Stimulated activated naive CD4-positive, alpha-beta T cell treated with Interleukin-2 at 50 U/mL for 16 hours (primary cell): Measurements from ENCODE around the gene LHFPL6.

ENCODE experiments used
- DNase-seq: peaks from one replicate; lab custom pipeline; 2025; lab: John Stamatoyannopoulos, UW

Gene LHFPL6

DNA sequence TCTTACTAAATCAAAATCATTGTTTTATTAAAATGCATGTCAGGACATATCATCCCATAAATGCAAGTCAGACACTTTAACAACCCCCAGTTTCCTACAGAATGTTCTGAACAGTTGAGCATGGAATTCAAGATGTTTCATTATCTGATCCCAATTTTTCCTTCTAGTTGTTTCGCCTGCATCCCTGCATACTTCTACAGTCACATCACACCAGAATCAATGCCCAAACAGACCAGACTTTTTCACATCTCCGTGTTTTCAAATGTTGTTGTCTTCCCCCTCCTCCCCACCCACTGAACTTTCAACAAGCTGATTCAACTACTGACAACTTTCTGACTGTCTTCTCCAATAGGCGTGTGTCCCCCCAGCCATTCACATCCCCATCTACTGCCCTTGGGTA, 48.6 kb downstream of the LHFPL6 start:
- no peak for DNase-seq

DNA sequence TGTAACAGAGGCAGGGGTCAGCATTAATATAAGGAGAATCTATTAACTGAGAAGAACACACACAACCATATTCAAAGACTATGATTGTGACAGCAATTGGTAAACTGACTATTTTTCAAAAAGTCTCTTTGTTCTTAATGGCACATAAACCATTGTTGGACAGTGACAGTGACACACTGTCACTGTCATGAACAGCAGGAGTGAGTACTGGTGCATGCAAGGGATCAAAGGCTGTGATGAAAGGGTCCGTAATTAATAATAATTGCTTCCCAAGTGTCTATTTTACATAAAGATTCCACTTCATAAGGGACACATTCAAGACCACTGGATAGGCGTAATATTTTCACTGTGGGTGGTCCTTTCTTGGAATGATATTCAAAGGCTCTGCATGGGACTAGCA, 50.7 kb downstream of the LHFPL6 start:
- no peak for DNase-seq

DNA sequence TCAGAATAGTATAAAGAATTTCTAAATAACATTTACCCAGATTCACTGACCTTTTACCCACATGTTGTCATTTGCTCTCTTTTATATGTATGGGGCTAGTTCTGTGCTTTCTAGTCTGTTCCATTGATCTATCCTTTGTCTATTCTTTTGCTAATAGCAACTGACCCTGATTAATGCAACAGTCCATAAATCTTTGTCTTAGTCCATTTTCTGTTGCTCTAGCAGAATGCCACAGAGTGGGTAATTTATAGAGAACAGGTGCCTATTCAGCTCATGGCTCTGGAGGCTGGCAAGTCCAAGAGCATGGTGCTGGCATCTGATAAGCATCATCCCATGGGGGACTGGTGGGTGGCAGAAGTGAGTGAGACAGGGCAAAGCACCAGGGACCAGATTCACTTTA, 52.1 kb downstream of the LHFPL6 start:
- no peak for DNase-seq

DNA sequence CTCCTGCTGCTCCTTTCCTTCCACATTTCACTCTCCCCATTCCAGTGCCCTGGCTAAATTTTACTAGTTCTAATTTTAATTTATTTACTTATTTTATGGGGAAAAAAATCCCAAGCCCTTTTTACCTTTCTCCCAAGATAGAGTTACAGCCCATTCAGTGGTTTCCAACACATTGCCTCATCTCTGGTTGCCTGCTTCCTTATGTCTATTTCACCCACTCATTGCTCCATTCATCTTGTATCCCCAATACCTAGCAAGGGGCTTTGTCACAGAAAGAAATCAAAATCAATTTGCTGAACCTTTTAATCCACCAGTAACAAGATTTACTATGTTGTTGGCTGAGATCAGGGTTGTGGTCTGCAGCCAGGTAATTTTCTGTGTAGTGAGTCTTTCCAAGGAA, 55.9 kb downstream of the LHFPL6 start:
- DNase-seq: no peak

DNA sequence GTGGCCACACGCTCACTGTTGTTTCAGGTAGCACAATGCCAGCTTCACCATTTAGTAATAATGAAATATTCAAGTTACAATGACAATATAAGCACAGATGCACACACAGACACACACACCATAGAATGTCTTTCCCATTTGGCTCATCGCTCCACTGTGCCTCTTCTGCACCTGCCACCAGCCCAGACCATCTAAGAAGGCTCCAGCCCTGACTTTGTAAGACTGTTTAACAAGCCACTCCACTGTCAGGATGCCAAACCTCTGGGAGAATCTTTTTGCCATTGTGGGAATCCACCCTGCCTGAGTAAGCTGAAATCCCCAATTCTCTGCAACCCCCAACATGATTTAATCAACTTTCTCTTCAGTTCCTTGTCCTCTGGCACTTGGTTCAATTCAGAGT, 60.6 kb downstream of the LHFPL6 start:
- DNase-seq: no peak

DNA sequence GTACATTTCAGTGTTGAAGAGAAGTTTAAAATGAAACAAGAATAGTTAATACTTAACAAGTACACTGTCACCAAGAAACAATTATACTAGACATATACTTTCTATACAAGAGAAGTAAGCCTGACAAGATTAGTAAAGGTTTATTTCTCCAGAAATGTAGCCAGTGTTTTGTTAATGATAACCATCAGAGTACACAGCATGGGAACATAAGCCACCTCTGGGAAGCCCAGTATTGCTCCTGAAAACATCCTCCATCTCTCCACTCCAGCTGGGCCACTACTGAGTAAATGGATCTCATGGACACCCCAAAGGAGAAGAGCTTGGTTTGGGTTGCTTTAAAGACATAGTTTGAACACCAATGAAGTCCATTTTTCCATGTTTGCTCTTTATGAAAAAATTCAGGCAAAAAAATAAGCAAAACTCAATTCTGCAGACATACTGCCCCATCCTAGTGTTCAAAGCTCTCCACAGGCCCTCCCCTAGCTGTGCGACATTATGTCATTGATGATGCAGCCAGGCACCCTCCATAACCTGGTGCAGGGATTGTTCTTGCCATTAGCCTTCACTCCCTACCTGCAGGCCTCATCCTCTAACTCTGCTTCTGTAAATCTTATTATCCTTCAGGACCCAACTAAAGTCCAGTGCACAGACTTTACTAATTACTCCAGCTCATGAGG, 61.9 kb downstream of the LHFPL6 start:
- DNase-seq: no peak

DNA sequence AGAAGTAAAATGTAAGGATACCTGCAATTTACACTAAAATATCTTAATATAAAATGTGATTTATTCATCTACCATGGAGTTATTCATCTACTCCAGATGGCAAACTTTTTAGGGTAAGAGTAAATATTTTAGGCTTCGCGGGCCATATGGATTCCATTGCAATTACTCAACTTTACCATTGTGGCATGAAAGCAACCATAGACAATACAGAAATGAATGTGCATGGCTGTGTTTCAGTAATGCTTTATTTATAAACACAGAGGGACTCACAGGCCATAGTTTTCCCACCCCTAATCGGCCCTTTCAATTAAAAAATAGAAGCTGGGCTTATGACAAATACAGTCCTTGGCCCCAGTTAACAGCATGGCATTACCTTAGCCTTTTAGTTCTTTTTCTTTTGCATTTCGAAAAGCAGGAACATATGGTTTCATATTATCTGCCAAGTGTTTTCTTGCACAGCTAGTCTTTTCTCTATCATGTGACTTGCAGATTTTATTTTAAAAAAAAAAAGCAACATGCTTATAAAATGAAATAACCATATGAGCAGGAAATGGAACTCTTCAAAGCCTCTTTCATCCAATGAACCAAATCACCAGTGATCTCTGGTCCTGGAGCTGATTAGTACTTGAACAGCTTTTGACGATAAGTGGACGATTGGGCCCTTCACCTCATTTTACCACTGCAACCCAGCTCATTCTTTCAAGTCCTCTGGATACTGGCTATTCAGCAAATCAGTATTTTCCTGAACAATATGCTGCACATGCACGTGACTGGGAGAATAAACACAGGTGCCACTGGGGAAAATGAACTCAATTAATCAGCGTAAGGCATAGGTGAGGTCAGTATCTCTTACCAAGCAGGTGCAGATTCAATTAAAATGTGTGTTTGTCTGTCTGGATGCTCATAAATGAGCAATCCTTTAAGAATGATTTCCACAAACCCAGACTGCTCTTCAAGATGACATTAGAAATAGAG, 63.9 kb downstream of the LHFPL6 start:
- no peak for DNase-seq

DNA sequence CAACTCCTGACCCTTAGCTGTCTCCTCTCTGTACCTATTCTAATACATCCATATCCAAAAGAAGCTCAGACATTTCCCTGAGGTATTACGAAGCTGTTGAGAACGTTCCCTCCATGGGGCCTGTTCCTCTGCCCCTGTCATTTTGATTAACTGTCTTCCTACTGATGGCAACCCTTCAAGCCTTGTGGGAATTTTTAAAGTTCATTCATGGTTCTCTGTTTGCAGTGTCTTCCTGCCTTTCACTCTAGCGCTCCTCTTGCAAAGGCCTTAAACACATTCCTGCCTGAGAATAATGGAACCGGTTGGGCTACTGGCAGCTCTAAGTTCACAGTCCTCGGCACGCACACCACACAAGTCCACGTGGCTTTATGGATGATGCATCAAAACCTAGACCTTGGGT, 66.1 kb downstream of the LHFPL6 start:
- no peak for DNase-seq

DNA sequence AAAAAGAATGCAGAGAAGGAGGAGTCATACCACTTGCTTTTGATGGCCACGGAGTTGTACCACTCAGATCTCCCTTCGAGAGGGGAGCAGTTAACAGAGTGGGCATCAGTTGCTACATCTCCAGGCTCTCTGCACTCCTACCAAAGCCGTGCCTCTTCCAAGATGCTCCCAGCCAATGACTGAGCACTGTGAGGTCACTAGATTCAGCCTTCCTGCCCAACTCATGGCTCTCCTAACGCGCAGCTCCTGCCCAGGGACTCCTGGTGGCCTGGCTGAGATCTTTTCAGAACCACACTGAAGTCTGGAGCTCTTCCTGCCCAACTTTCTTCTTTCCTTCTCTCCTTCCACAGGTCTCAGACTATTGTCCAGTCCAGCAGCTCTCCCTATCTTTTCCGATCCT, 66.7 kb downstream of the LHFPL6 start:
- no peak for DNase-seq

DNA sequence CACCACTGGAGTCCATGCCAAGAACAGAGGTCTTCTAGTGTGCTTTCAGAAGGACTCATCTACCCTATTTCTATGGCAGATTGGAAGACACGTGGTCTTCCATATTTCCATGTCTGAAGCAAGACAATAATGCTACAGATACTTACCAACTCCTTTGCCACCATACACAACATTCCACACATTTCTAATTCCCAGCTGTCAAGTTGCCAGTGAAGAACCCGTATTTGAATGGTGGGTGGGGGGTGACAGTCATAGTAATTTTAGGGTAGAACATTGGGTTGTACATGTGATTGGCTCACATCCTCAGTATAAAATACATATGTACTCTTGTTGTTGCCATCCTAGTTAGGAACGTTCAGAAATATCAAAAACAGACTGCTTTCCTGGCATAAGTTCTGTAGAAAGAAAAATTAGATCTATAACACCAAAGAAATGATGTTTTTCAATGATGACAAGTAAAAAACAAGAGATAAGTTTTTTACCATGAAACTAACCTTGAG, 69.3 kb downstream of the LHFPL6 start:
- no peak for DNase-seq

DNA sequence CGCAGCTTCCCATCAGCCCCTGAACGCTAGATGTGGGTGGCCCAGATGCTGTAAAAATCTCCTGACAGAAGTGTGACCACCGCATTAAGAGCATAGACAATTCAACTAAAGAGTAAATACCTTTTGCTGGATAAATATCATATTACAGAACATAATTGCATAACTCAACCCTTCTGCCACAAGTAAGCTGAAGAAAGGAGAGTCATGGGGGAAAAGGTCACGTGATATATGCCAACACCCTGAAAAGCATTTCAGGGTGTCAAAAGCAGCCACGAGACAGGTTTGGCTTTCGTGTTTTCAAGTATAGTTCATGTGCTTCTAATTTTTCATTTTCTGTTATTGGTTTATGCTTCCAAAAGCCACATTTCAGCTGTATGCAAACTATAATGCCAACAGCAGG, 71.3 kb downstream of the LHFPL6 start:
- DNase-seq: no peak

DNA sequence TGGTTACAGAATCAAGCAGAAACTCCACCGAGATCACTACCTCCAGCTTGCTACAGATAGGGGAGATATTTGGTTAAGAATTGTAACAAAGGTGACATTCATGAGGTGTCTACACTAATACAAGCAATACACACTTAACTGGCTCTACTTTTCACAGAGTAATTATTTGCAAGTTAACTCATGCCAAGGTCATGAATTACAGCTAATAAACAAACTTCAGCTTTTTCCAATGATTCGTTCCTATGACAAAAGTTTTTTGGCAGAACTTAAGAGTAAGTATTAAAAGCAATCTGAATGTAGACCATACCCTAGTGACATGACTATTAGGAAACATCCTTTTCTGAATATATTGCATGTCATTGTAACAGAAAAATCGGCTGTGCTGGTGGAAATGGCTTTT, 72.1 kb downstream of the LHFPL6 start:
- DNase-seq: no peak

DNA sequence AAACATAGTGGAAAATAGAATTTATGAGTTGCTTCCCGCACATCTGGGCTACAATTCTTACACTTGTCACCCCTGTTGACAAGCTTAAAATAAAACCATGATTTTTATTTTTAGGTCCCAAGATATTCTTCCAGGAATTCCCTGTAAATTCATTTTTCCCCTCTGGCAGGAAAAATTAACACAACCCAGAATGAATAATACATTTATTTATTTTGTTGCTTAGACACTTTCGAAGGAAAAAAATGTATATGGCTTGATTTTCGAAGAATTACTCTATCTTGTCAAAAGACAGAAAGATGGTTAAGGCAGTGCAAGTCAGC, 74.4 kb downstream of the LHFPL6 start:
- no peak for DNase-seq

DNA sequence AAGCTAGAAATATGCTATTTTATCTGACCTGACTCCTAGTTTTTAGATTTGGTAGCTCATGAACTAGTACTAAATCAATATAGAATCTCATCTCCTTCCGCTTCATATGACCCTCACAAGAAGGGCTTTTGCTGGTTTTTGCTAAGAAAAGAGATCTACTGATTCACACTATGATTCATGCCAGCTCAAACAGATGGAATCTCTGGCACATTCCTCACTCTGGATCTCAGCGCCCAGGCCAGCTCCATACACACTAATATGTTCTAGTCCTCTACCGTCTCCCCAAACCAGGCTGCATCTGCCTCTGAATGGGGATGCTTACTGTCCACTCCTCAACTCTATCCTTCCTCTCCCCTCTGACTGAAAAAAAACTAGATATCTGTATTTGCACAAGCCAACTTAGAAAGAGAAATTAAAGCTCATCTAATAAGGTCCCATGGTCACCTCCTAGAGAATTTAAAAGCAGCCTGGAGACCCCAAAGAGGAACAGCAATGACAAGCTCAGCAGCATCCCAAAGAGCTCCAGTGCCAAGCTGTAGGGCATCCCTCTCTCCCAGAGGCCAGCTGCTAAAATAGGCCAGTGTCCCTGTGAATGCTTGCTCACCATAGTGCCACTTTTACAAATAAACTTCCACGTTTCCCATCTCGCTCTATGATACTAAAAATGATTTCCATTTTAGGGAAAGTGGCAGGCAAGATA, 74.9 kb downstream of the LHFPL6 start:
- no peak for DNase-seq

DNA sequence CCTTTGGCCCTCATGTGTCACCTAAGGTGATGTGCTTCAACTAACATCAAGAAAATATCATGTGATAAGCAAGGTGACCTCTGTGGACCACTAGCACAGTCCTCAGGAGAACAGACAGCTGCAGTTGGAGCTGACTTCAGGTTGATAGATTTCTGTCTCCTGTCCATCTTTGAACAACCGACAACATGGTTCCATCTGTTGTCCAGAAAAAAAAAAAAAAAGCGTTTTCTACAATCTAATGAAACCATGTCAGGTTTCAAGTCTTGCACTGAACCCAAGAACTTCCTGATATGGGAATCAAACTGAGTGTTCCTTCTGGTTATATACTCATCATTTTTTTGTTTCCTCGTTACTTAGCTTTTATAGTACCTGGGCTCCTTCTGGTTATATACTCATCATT, 75.7 kb downstream of the LHFPL6 start:
- no peak for DNase-seq

DNA sequence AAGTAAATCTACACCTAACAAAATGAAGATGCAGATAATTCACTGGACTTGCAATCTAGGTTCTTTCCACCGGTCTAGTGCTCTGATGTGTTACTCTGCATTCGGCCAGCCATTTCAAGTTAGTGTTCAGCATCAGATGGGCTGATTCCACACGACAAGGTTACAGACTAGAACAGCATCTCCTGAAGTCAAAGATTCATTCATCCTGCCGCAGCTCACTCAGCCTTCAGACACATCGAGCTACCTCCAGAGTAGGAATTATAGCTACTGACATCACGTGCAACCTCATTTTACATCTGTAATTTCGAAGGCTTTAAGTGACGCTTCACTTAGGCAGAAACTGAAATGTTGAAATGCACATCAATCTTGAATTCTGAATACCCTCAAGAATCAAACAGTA, 76.5 kb downstream of the LHFPL6 start:
- no peak for DNase-seq

DNA sequence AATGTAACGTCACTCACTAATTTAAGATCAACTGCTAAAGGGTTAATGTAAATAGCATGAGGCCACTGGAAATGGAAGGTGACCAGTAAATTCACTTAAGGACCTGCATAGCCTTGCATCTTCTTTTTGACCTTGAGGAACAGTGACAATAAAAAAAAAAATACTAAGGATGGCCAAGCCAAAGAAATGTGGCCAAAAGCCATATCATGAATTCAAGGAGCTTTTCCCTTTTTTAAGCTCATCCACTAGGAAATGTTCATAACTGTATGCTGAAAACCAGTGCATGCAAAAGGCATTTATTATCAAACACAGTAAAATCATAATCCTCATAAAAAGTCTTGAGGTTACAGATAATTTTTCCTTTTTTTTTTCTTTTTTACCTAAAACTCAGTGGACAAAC, 77.5 kb downstream of the LHFPL6 start:
- DNase-seq: no peak

DNA sequence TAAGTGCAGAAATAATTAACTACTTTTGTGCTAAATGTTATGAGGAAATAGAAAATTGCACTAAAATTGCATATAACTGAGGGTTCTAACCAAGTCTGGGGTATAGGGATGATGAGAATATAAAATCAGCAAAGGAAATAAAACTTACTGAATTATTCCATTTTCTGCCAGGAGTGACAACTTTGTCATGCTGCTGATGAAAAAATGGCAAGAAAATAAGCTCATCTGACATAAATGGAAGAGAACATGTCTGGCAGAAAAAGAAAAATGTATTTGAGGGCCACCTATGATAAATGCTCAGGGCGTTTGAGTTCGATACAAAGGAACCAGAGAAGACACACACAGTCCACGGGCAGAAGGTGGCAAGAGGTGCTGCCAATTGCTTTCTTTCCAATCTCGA, 78.2 kb downstream of the LHFPL6 start:
- DNase-seq: no peak

DNA sequence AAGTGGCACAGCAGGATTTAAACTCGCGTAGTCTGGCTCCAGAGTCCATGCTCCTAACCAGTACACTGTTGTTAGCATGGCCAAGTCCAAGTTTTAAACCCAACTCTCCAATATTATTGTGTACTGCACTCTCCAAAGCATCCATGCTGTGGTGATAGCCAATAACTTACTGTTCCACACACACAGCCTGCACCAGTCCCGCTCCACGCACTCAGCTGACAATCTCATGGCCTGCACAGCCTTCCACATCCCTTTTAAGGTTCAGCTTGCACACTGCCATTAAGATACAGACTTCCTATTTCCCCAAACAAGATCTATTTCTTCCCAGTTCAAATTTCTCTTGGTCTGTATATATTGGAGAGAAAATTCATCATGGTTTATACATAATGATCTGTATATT, 80.7 kb downstream of the LHFPL6 start:
- no peak for DNase-seq

DNA sequence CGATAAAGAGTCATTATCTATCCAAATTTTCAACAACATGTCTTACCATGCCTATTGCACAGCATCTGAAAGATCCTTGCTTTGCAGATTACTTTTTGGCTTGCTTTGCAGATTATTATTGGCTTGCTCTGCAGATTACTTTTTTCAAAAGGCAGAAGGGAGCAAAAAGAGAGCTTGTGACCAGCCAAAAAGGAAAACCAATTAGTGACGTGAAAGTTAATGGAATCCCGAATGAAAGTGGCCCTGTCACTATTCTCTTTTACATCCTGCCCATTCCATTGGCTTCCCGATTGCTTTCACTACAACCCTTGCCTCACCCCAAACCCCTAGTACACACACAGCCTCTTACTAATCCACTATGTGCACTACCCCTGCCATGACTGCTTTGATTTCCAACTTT, 81.3 kb downstream of the LHFPL6 start:
- DNase-seq: no peak

DNA sequence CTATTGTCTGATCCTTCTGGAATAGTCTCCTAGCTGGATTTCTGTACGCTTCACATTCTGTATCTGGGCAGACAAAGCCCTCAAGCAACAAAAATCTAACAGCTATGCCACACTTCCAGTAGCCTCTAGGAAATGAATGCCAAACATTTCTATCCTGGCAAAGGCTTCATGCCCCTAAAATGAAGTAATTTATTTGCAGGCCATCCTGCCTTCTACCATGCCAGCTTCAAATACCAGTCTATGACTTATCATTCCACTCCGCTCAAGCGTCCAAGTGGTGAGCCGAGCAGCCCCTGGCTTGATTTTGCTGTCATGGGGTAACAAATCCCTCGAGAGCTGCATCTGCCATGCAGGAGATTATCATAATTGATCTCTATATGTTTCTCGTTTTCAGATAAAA, 86.9 kb downstream of the LHFPL6 start:
- no peak for DNase-seq

DNA sequence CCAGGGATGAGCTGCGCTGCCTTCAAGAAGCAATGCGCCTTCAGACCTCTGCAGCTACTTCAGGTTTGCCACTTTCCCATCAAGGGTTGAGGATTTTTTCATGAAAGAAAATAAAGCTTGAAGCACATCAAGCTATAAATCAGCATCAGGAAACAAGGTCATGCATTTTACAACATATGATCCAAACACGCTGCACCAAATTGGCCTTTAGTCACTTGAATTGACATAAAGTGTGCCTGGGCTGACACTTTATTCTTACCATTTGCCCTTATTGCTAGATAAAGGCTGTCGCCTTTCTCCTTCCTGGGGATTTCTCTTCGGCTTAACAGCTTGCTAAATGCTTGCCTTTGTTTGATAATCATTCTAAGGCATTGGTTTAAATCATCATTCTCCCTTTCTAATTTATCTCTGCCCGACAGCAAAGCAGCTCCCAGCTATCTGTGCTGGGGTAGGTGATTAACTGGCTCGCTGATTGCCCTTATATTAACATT, 87.7 kb downstream of the LHFPL6 start:
- DNase-seq: no peak

DNA sequence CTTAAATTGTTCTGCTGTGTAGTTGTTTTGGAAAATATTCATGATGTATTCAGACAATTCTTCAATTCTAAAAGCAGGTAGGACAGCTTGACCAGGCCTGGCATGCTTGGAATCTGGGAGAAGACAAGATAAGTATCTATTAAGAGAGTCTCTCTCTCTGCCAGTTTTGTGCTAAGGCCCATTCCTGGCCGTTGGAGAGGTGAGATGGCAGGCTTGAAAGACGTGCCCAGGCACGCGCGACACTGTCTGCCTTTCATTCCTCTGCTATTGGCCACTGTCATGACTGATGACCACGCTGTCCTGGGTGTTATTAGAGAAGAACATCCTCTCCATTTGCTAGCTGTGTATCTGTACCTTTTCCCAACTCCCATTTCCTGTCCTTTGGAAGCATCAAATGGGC, 90.3 kb downstream of the LHFPL6 start:
- no peak for DNase-seq
